Endodermal cell (in vitro differentiated cells): ENCODE results near the gene CEP128. TPM values are rescaled to one million over a fixed set of nuclear protein-coding genes. Genes with fewer than 3 reads are reported as not detected.

Source experiments
- DNase-seq: peaks from one replicate; pipeline ENCODE4 v3.0.0-alpha.2; 2017
- H3K27ac ChIP-seq: 2 replicates; pipeline ENCODE4 v1.5.1; 2013; ENCODE audit warnings: mild to moderate bottlenecking, low read depth, low read length, moderate library complexity
- H3K27me3 ChIP-seq: 2 replicates; pipeline ENCODE4 v1.6.1; 2013; ENCODE audit warnings: mild to moderate bottlenecking, low read length, moderate library complexity; ENCODE audit not compliant: insufficient read depth, control insufficient read depth, poor library complexity, severe bottlenecking
- H3K36me3 ChIP-seq: 2 replicates; pipeline ENCODE4 v1.7.0; 2013; ENCODE audit warnings: mild to moderate bottlenecking, low read length, moderate library complexity; ENCODE audit not compliant: control insufficient read depth, insufficient read depth
- H3K4me1 ChIP-seq: one replicate; pipeline ENCODE4 v1.7.0; 2013; ENCODE audit warnings: low read length; ENCODE audit not compliant: control insufficient read depth, insufficient read depth
- H3K4me3 ChIP-seq: 2 replicates; pipeline ENCODE4 v1.5.1; 2013; ENCODE audit warnings: mild to moderate bottlenecking, low read length, moderate library complexity
- H3K9ac ChIP-seq: 2 replicates; pipeline ENCODE4 v1.6.1; 2013; ENCODE audit warnings: mild to moderate bottlenecking, low read length, moderate library complexity; ENCODE audit not compliant: poor library complexity, severe bottlenecking; ENCODE audit errors: extremely low read depth
- H3K9me3 ChIP-seq: 2 replicates; pipeline ENCODE4 v1.6.1; 2013; ENCODE audit warnings: mild to moderate bottlenecking, low read length, moderate library complexity; ENCODE audit not compliant: control insufficient read depth
- H3K27ac Mint-ChIP-seq: 2 replicates; pipeline ENCODE4 v1.8.0; 2020; ENCODE audit warnings: mixed read lengths
- H3K27me3 Mint-ChIP-seq: 2 replicates; pipeline ENCODE4 v1.8.0; 2021; ENCODE audit warnings: mild to moderate bottlenecking, mixed read lengths; ENCODE audit not compliant: insufficient read depth
- H3K36me3 Mint-ChIP-seq: 2 replicates; pipeline ENCODE4 v1.8.0; 2020; ENCODE audit warnings: low read depth, mixed read lengths
- H3K4me1 Mint-ChIP-seq: 2 replicates; pipeline ENCODE4 v1.8.0; 2020; ENCODE audit warnings: mixed read lengths
- H3K4me3 Mint-ChIP-seq: 2 replicates; pipeline ENCODE4 v1.8.0; 2020; ENCODE audit warnings: mild to moderate bottlenecking, moderate library complexity, mixed read lengths
- H3K9me3 Mint-ChIP-seq: 2 replicates; pipeline ENCODE4 v1.8.0; 2020; ENCODE audit warnings: mild to moderate bottlenecking, mixed read lengths
- CTCF ChIP-seq: fragments of 200-600 bp; sonication (generic); conservative IDR thresholded peaks from 2 replicates; pipeline ENCODE4 v1.5.0; 2021; ENCODE audit warnings: antibody characterized with exemption, mild to moderate bottlenecking
- WGBS, 2 experiments: methylation state at CpG; one replicate each; pipeline versions ENCODE4 v1.1.5 to v1.1.7; 2013; ENCODE audit warnings: missing lambda C conversion rate in 2 of 2, mixed read lengths in 1 of 2; ENCODE audit not compliant: insufficient coverage in 1 of 2, insufficient read length in 1 of 2; 5-methylcytosine and 5-hydroxymethylcytosine counted together
- total RNA-seq, 2 donors: library from RNA; stranded (reverse); fragmentation: NEBNext Ultra II Directional in 1 of 2; extraction: Animal tissue kit (Norgen Biotek cat#: 25700) in 1 of 2; gene quantifications; 2 replicates in 1 of 2; 3 replicates in 1 of 2; pipeline ENCODE4 v1.2.1, GENCODE V29; 2021

The CEP128 gene
- total RNA-seq, 2 donors from 2014 or later: 21.6 to 29.0 TPM

- no peaks in the 10 kb centered on the region for H3K36me3 ChIP-seq
- no peak overlapping the region for H3K27ac ChIP-seq
- 100% methylated on average over 1 of the region's 1 CpG; no CpG with 5 or more reads in 1 of the 2 experiments for WGBS, 2 experiments
- Mint-ChIP-seq H3K36me3 (no peaks in the 10 kb centered on the region), H3K27me3 (no peaks in the 10 kb centered on the region), H3K4me1 (no peaks in the 10 kb centered on the region), H3K4me3 (no peak overlapping the region), H3K27ac (no peak overlapping the region), H3K9me3 (no peaks in the 10 kb centered on the region)
- no peaks in the 10 kb centered on the region for H3K9me3 ChIP-seq
- H3K27me3 ChIP-seq: no peaks in the 10 kb centered on the region
- H3K9ac ChIP-seq: no peak overlapping the region
- DNase-seq: no peak
- no peak for TF ChIP-seq CTCF
- no peaks in the 10 kb centered on the region for H3K4me1 ChIP-seq
- no peak overlapping the region for H3K4me3 ChIP-seq
Measured at GRCh38 chr14:80522411-80522810, 419.1 kb downstream of the CEP128 start.

- Histone ChIP-seq H3K9me3 (no peaks in the 10 kb centered on the region), H3K4me3 (no peak overlapping the region), H3K4me1 (no peaks in the 10 kb centered on the region), H3K27ac (no peak overlapping the region), H3K36me3 (no peaks in the 10 kb centered on the region), H3K9ac (no peak overlapping the region), H3K27me3 (no peaks in the 10 kb centered on the region)
- no peak for TF ChIP-seq CTCF
- H3K27me3 Mint-ChIP-seq: no peaks in the 10 kb centered on the region
- WGBS, 2 experiments: 82% methylated on average over 3 of the region's 3 CpGs; no CpG with 5 or more reads in 1 of the 2 experiments
- no peaks in the 10 kb centered on the region for H3K9me3 Mint-ChIP-seq
- no peaks in the 10 kb centered on the region for H3K36me3 Mint-ChIP-seq
- H3K4me3 Mint-ChIP-seq: no peak overlapping the region
- no peak for DNase-seq
- no peak overlapping the region for H3K27ac Mint-ChIP-seq
- no peaks in the 10 kb centered on the region for H3K4me1 Mint-ChIP-seq
Measured at GRCh38 chr14:80521456-80521855, 420.1 kb downstream of the CEP128 start.

GRCh38 chr14:80519002-80519401, 422.5 kb downstream of the CEP128 start:
- H3K36me3 Mint-ChIP-seq: peaks cover 19% of the 10 kb centered on the region
- no peaks in the 10 kb centered on the region for H3K27me3 Mint-ChIP-seq
- Histone ChIP-seq H3K9ac (no peak overlapping the region), H3K36me3 (peaks cover 6% of the 10 kb centered on the region), H3K4me3 (no peak overlapping the region), H3K9me3 (peaks cover 16% of the 10 kb centered on the region), H3K27ac (no peak overlapping the region), H3K4me1 (no peaks in the 10 kb centered on the region), H3K27me3 (no peaks in the 10 kb centered on the region)
- peaks cover 15% of the 10 kb centered on the region for H3K9me3 Mint-ChIP-seq
- no peaks in the 10 kb centered on the region for H3K4me1 Mint-ChIP-seq
- H3K27ac Mint-ChIP-seq: no peak overlapping the region
- DNase-seq: no peak
- no peak for TF ChIP-seq CTCF
- no peak overlapping the region for H3K4me3 Mint-ChIP-seq
